K562 (cell line): ENCODE data around the gene LCNL1. TPM values are rescaled to one million over a fixed set of nuclear protein-coding genes. Genes with fewer than 3 reads are reported as not detected.

Source experiments
- FOS ChIP-seq: IDR thresholded peaks from 3 replicates; pipeline ENCODE4 v1.6.1; 2011; ENCODE audit not compliant: insufficient read length; ENCODE audit errors: extremely low read depth
- HNRNPLL ChIP-seq: fragments of 200-400 bp; formaldehyde crosslinking; IDR thresholded peaks from 2 replicates; pipeline ENCODE4 v1.6.1; 2017; ENCODE audit warnings: low read length, low read depth, mild to moderate bottlenecking; ENCODE audit not compliant: poor library complexity, severe bottlenecking
- ILF3 ChIP-seq: fragments of 450-650 bp; IDR thresholded peaks from 2 replicates; pipeline ENCODE4 v1.6.1; 2018; ENCODE audit warnings: antibody characterized with exemption, mild to moderate bottlenecking, moderate library complexity, borderline replicate concordance
- JUNB ChIP-seq: fragments of 450-650 bp; formaldehyde crosslinking; conservative IDR thresholded peaks from 2 replicates; pipeline ENCODE4 v1.4.0; 2020; ENCODE audit warnings: mild to moderate bottlenecking
- KLF13 ChIP-seq: fragments of 450-650 bp; IDR thresholded peaks from 2 replicates; pipeline ENCODE4 v1.6.1; 2016; ENCODE audit warnings: missing genetic modification characterization, low read depth, mild to moderate bottlenecking, missing compliant biosample characterization, moderate library complexity, borderline replicate concordance
- PHF8 ChIP-seq: fragments of 200-600 bp; sonication (generic); IDR thresholded peaks from 2 replicates; pipeline ENCODE4 v1.6.1; 2012; ENCODE audit warnings: mixed run types, mild to moderate bottlenecking, inconsistent platforms, low read length, moderate library complexity, borderline replicate concordance
- POLR2AphosphoS2 ChIP-seq: IDR thresholded peaks from 2 replicates; pipeline ENCODE4 v1.6.1; 2012; ENCODE audit warnings: low read length, improper control_type of control experiment
- RBM34 ChIP-seq: fragments of 200-400 bp; formaldehyde crosslinking; IDR thresholded peaks from 2 replicates; pipeline ENCODE4 v1.6.1; 2018; ENCODE audit warnings: low read length, borderline replicate concordance; ENCODE audit not compliant: insufficient read depth
- SIRT6 ChIP-seq: IDR thresholded peaks from one replicate; pipeline ENCODE4 v1.6.1; 2012; ENCODE audit warnings: low read depth, mild to moderate bottlenecking, control low read depth, inconsistent platforms, low read length, moderate library complexity
- polyA plus RNA-seq, 8 experiments: library from polyadenylated mRNA; depleted of rRNA in 4 of 8; stranded (reverse) in 5 of 8; unstranded in 3 of 8; fragments of >200 nt; fragmentation: Nextera tagmentation in 2 of 8; fragmentation: Illumina TruSeq in 1 of 8; extraction: Ambion mirVana in 2 of 8; extraction: Trizol in 1 of 8; gene quantifications; 2 replicates each; pipeline versions ENCODE4 v1.2.1 to v1.2.3, GENCODE V29; 2011 to 2014; ENCODE audit warnings: inconsistent platforms in 1 of 8, missing spikeins in 1 of 8
- total RNA-seq, 7 experiments: library from RNA; depleted of rRNA in 6 of 7; stranded (reverse); fragments of >200 nt in 6 of 7; fragmentation: Illumina TruSeq in 2 of 7; extraction: Trizol in 2 of 7; gene quantifications; 2 replicates each; pipeline versions ENCODE4 v1.2.1 to v1.2.3, GENCODE V29; 2011 to 2021; ENCODE audit warnings: low replicate concordance in 1 of 7
- TF ChIP-seq, protein P1 (sequence below): sonication (generic); formaldehyde crosslinking; IDR thresholded peaks from 2 replicates; pipeline ENCODE4 v1.8.0; 2022; ENCODE audit warnings: mild to moderate bottlenecking, missing genetic modification reagents, borderline replicate concordance
- TF ChIP-seq, protein P2 (sequence below): sonication (generic); formaldehyde crosslinking; IDR thresholded peaks from 2 replicates; pipeline ENCODE4 v1.8.1; 2022; ENCODE audit warnings: missing genetic modification reagents
- TF ChIP-seq, protein P3 (sequence below), 2 experiments: fragments of 450-650 bp in 1 of 2; sonication (generic) in 1 of 2; formaldehyde crosslinking; conservative IDR thresholded peaks; 2 replicates each; pipeline versions ENCODE4 v1.4.0 to v1.8.1; 2020 to 2022; ENCODE audit warnings: mild to moderate bottlenecking in 1 of 2, missing genetic modification reagents in 1 of 2
- TF ChIP-seq, protein P4 (sequence below), 3 experiments: IDR thresholded peaks in 2 of 3; conservative IDR thresholded peaks in 1 of 3; 2 replicates each; pipeline ENCODE4 v1.5.1; 2011 to 2012; ENCODE audit warnings: low read length in 3 of 3, mild to moderate bottlenecking in 3 of 3, control low read depth in 2 of 3, improper control_type of control experiment in 1 of 3, inconsistent platforms in 1 of 3, low read depth in 1 of 3, mixed read lengths in 1 of 3, moderate library complexity in 1 of 3; ENCODE audit not compliant: insufficient read depth in 2 of 3
- TF ChIP-seq, protein P5 (sequence below): fragments of 450-650 bp; IDR thresholded peaks from 2 replicates; pipeline ENCODE4 v1.6.1; 2014; ENCODE audit warnings: low read depth, mild to moderate bottlenecking, moderate library complexity, borderline replicate concordance
- TF ChIP-seq, protein P6 (sequence below): sonication (generic); formaldehyde crosslinking; IDR thresholded peaks from 2 replicates; pipeline ENCODE4 v1.8.0; 2022; ENCODE audit warnings: missing genetic modification reagents, mild to moderate bottlenecking, moderate library complexity, borderline replicate concordance

LCNL1 gene
- total and polyA plus RNA-seq, 9 of the 15 experiments (the other 6 are each of a cell fraction or from before 2014, with no cell fraction given): 0.04 to 0.16 (median 0.04) TPM; not detected in 4

DNA sequence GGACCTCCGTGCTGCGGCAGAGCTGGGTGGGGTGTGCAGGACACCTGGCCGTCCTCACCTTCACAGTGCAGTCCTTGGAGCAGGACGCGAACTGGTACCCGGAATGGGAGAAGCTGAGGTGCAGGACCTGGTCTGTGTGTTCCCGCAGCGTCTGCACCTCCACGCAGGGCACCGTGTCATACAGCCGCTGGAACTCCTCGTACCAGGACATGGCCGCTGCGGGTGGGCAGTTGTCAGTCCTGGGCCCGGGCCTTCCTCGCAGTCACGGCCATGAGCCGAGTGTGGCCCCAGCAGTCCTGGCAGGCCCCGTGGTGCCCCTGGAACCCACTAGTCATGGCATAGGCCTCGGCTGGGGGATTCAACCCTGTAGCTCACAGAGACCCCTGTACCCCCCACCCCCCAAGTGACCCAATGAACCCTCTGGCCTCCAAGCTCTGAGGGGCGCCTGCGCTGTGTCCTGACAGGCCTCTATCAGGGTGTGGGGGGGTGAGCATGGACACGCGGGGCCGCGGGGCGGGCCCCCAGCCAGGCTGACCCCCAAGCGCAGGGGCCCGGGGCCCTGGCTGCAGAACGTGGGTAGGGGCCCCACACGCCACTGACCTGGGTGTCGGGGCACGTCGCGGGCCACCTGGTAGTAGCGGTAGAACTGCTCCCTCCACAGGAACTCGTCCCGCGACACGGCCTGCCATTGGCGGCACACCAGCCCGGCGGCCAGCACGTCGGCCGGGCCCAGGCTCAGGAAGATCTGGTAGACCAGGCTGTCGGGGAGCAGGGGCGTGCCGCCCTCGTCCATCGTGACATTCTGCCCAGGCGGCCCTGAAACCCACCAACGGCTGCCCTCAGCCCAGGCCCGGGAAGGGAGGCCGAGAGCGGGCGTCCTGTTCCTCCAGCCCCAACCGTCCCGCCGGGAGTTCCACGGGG, 39.2 kb upstream of the LCNL1 start (continued):
- TF ChIP-seq, protein P1, sequence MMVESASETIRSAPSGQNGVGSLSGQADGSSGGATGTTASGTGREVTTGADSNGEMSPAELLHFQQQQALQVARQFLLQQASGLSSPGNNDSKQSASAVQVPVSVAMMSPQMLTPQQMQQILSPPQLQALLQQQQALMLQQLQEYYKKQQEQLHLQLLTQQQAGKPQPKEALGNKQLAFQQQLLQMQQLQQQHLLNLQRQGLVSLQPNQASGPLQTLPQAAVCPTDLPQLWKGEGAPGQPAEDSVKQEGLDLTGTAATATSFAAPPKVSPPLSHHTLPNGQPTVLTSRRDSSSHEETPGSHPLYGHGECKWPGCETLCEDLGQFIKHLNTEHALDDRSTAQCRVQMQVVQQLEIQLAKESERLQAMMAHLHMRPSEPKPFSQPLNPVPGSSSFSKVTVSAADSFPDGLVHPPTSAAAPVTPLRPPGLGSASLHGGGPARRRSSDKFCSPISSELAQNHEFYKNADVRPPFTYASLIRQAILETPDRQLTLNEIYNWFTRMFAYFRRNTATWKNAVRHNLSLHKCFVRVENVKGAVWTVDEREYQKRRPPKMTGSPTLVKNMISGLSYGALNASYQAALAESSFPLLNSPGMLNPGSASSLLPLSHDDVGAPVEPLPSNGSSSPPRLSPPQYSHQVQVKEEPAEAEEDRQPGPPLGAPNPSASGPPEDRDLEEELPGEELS (CRISPR knock-in tag): 0 out of 2 replicates have a peak, but pooled peaks have one; percentile 12
- TF ChIP-seq, protein P2, sequence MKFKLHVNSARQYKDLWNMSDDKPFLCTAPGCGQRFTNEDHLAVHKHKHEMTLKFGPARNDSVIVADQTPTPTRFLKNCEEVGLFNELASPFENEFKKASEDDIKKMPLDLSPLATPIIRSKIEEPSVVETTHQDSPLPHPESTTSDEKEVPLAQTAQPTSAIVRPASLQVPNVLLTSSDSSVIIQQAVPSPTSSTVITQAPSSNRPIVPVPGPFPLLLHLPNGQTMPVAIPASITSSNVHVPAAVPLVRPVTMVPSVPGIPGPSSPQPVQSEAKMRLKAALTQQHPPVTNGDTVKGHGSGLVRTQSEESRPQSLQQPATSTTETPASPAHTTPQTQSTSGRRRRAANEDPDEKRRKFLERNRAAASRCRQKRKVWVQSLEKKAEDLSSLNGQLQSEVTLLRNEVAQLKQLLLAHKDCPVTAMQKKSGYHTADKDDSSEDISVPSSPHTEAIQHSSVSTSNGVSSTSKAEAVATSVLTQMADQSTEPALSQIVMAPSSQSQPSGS (CRISPR knock-in tag): 0 out of 2 replicates have a peak, but pooled peaks have one; percentile 27
- TF ChIP-seq, protein P3, sequence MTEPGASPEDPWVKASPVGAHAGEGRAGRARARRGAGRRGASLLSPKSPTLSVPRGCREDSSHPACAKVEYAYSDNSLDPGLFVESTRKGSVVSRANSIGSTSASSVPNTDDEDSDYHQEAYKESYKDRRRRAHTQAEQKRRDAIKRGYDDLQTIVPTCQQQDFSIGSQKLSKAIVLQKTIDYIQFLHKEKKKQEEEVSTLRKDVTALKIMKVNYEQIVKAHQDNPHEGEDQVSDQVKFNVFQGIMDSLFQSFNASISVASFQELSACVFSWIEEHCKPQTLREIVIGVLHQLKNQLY (CRISPR knock-in tag; conservative IDR thresholded peaks at IDR 0.05): no peak
- TF ChIP-seq, protein P4, sequence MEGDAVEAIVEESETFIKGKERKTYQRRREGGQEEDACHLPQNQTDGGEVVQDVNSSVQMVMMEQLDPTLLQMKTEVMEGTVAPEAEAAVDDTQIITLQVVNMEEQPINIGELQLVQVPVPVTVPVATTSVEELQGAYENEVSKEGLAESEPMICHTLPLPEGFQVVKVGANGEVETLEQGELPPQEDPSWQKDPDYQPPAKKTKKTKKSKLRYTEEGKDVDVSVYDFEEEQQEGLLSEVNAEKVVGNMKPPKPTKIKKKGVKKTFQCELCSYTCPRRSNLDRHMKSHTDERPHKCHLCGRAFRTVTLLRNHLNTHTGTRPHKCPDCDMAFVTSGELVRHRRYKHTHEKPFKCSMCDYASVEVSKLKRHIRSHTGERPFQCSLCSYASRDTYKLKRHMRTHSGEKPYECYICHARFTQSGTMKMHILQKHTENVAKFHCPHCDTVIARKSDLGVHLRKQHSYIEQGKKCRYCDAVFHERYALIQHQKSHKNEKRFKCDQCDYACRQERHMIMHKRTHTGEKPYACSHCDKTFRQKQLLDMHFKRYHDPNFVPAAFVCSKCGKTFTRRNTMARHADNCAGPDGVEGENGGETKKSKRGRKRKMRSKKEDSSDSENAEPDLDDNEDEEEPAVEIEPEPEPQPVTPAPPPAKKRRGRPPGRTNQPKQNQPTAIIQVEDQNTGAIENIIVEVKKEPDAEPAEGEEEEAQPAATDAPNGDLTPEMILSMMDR (IDR thresholded peaks at IDR 0.05 in 2 of 3, conservative IDR thresholded peaks at IDR 0.05 in 1 of 3; ENCODE audit: insufficient read depth in 2 of 3, low read depth in 1 of 3, low read length in 3 of 3): 0 out of 6 replicates have a peak, but pooled peaks of 1 of the 3 experiments have one; percentile 4
- no peak for TF ChIP-seq JUNB (CRISPR knock-in tag)
- 0 out of 2 replicates have a peak, but pooled peaks have one; percentile 30 for TF ChIP-seq KLF13
- TF ChIP-seq ILF3: no peak
- TF ChIP-seq POLR2AphosphoS2: peak; percentile 53; the same call in 1 of the 2 replicates
- TF ChIP-seq HNRNPLL: no peak
- TF ChIP-seq, protein P5, sequence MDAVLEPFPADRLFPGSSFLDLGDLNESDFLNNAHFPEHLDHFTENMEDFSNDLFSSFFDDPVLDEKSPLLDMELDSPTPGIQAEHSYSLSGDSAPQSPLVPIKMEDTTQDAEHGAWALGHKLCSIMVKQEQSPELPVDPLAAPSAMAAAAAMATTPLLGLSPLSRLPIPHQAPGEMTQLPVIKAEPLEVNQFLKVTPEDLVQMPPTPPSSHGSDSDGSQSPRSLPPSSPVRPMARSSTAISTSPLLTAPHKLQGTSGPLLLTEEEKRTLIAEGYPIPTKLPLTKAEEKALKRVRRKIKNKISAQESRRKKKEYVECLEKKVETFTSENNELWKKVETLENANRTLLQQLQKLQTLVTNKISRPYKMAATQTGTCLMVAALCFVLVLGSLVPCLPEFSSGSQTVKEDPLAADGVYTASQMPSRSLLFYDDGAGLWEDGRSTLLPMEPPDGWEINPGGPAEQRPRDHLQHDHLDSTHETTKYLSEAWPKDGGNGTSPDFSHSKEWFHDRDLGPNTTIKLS: no peak
- no peak for TF ChIP-seq SIRT6
- no peak for TF ChIP-seq FOS
- TF ChIP-seq, protein P6, sequence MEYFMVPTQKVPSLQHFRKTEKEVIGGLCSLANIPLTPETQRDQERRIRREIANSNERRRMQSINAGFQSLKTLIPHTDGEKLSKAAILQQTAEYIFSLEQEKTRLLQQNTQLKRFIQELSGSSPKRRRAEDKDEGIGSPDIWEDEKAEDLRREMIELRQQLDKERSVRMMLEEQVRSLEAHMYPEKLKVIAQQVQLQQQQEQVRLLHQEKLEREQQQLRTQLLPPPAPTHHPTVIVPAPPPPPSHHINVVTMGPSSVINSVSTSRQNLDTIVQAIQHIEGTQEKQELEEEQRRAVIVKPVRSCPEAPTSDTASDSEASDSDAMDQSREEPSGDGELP (CRISPR knock-in tag): peak; percentile 44; the same call in 1 of the 2 replicates
- no peak for TF ChIP-seq RBM34
- no peak for TF ChIP-seq PHF8
